Skeletal muscle tissue (tissue), 1 donor: Measurements from ENCODE around the gene BECN2. TPM values are rescaled to one million over a fixed set of nuclear protein-coding genes. Genes with fewer than 3 reads are reported as not detected.

Source experiments
- total RNA-seq: library from RNA; depleted of rRNA; stranded (reverse); fragments of >200 nt; gene quantifications from one replicate; pipeline ENCODE4 v1.2.3, GENCODE V29; 2014

The BECN2 gene
- total RNA-seq, 1 donor from 2014 or later, result not detected

Other genes with a start within 250 kb of the BECN2 start
- 4.2 TPM for gene EXO1, start 109.6 kb upstream of the BECN2 start, total RNA-seq
- gene MAP1LC3C, start 41.3 kb downstream of the BECN2 start, total RNA-seq, result 5.7 TPM